ENCODE measurements around the gene PXMP2.
"Not testable (repeated sequence)": the region's sequence is repeated elsewhere in the genome, so short reads cannot be mapped to it uniquely, and the experiment has no call there.

DNA sequence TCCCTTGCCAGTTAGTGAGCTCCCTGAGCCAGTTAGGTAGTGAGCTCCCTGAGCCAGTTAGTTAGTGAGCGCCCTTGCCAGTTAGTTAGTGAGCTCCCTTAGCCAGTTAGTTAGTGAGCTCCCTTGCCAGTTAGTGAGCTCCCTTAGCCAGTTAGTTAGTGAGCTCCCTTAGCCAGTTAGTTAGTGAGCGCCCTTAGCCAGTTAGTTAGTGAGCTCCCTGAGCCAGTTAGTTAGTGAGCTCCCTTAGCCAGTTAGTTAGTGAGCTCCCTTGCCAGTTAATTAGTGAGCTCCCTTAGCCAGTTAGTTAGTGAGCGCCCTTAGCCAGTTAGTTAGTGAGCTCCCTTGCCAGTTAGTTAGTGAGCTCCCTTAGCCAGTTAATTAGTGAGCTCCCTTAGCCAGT lies 4.6 kb downstream of the PXMP2 start:
- TF ChIP-seq, protein P1, sequence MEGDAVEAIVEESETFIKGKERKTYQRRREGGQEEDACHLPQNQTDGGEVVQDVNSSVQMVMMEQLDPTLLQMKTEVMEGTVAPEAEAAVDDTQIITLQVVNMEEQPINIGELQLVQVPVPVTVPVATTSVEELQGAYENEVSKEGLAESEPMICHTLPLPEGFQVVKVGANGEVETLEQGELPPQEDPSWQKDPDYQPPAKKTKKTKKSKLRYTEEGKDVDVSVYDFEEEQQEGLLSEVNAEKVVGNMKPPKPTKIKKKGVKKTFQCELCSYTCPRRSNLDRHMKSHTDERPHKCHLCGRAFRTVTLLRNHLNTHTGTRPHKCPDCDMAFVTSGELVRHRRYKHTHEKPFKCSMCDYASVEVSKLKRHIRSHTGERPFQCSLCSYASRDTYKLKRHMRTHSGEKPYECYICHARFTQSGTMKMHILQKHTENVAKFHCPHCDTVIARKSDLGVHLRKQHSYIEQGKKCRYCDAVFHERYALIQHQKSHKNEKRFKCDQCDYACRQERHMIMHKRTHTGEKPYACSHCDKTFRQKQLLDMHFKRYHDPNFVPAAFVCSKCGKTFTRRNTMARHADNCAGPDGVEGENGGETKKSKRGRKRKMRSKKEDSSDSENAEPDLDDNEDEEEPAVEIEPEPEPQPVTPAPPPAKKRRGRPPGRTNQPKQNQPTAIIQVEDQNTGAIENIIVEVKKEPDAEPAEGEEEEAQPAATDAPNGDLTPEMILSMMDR (IDR thresholded peaks at IDR 0.05), result not testable (repeated sequence)
- not testable (repeated sequence) for TF ChIP-seq POLR2AphosphoS5 (IDR thresholded peaks at IDR 0.05; ENCODE audit: insufficient read depth in 1 of 2, low read depth in 1 of 2)
